Ascending aorta (tissue), 2 donors: ENCODE results near the gene PPP4R3B. TPM values are rescaled to one million over a fixed set of nuclear protein-coding genes. Genes with fewer than 3 reads are reported as not detected.

ENCODE experiments used
- DNase-seq, 2 donors: peaks; one replicate each; pipeline ENCODE4 v3.0.0-alpha.2; 2019; ENCODE audit warnings: low spot score in 2 of 2
- H3K27ac ChIP-seq, 2 donors: fragments of 200-600 bp; sonication (generic); one replicate each; pipeline ENCODE4 v1.5.1; 2016 to 2017; ENCODE audit warnings: mild to moderate bottlenecking in 1 of 2
- H3K27me3 ChIP-seq: fragments of 200-600 bp; sonication (generic); one replicate; pipeline ENCODE4 v1.5.1; 2017
- H3K36me3 ChIP-seq, 2 donors: fragments of 200-600 bp; sonication (generic); one replicate each; pipeline ENCODE4 v1.5.1; 2016
- H3K4me1 ChIP-seq, 2 donors: fragments of 200-600 bp; sonication (generic); one replicate each; pipeline ENCODE4 v1.5.1; 2016 to 2017; ENCODE audit warnings: mild to moderate bottlenecking in 1 of 2
- H3K4me3 ChIP-seq, 2 donors: fragments of 200-600 bp; sonication (generic); one replicate each; pipeline ENCODE4 v1.5.1; 2016 to 2017; ENCODE audit warnings: mild to moderate bottlenecking in 1 of 2
- H3K9me3 ChIP-seq, 2 donors: fragments of 200-600 bp; sonication (generic); one replicate each; pipeline ENCODE4 v1.5.1; 2016
- intact Hi-C: fragments of 100-400 bp; cut with DNase I; formaldehyde crosslinking; loops from one replicate; pipeline ENCODE4 v1.15.1; 2023
- total RNA-seq: library from RNA; depleted of rRNA; stranded (reverse); fragments of >200 nt; gene quantifications from one replicate; pipeline ENCODE4 v1.1.0, GENCODE V29; 2016
- TF ChIP-seq, protein P1 (sequence below), 3 experiments: fragments of 200-600 bp in 2 of 3; fragments of 450-650 bp in 1 of 3; sonication (generic) in 2 of 3; IDR thresholded peaks; one replicate each; pipeline ENCODE4 v1.5.1; 2016 to 2019; ENCODE audit warnings: antibody characterized with exemption in 3 of 3, mild to moderate bottlenecking in 1 of 3, moderate library complexity in 1 of 3

The PPP4R3B gene
- 18.2 TPM for total RNA-seq

DNA sequence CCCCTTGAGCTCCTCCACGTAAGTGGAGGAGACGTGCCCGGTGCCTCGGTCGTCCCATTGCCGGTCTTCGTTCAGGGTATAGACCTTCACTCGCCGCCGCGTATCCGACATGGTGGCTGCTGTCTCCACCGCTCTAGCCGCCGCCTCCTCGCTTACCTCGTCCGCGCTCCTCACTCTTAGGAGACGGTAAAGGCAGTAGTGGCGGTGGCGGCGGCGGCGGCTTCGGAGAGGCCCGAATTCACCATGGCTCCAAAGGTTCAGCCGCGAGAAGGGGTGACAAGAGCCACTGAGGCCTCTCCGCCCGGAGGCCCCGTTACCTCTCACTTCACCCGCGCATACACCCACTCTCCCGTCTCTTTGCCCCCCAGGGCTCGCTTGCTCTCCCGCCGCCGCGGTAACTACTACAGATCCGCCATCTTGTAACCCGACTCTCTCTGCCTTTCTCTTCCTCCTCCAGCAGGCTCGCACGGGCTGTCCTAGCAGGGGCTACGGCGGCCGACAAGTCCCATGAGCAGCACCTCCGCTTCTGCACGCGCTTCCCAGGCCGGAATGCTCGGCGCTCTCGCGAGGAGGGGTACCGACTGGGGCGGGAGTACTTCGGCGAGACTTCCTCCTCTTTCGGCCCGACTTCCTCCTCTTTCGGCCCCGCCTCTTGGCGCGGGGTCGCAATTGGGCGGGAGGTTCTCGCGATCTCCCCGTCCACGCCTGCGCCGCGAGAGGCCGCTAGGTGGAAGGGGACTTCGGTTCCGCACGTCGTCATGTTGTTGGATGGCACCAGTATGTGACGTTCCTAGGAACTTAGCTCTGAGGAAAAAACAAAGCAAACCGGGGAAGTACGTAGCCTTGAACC, at the start of gene PPP4R3B:
Gene PPP4R3B (minus strand): TSS at position 448 of the 850 bp plus-strand sequence. CDS start 337 bp downstream, at position 111.
- peak; percentile 98 to 100 for DNase-seq
- peaks cover 6 to 18% of the 10 kb centered on the region in 2 donors for H3K4me1 ChIP-seq
- H3K36me3 ChIP-seq: peaks cover 6 to 23% of the 10 kb centered on the region in 2 donors
- H3K27ac ChIP-seq: peak within 1 kb of the TSS; percentile 97 to 100
- intact Hi-C loops: loop anchor here (1.0 to 10.0 kb wide), 9 partner anchors 35 to 1835 kb away; partner anchors contain the start of genes CCDC88A, CFAP36, CLHC1 and PNPT1
- TF ChIP-seq, protein P1, sequence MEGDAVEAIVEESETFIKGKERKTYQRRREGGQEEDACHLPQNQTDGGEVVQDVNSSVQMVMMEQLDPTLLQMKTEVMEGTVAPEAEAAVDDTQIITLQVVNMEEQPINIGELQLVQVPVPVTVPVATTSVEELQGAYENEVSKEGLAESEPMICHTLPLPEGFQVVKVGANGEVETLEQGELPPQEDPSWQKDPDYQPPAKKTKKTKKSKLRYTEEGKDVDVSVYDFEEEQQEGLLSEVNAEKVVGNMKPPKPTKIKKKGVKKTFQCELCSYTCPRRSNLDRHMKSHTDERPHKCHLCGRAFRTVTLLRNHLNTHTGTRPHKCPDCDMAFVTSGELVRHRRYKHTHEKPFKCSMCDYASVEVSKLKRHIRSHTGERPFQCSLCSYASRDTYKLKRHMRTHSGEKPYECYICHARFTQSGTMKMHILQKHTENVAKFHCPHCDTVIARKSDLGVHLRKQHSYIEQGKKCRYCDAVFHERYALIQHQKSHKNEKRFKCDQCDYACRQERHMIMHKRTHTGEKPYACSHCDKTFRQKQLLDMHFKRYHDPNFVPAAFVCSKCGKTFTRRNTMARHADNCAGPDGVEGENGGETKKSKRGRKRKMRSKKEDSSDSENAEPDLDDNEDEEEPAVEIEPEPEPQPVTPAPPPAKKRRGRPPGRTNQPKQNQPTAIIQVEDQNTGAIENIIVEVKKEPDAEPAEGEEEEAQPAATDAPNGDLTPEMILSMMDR (IDR thresholded peaks at IDR 0.05): peak in 2 of 3 experiments; percentile 44 to 53
- no peaks in the 10 kb centered on the region for H3K27me3 ChIP-seq
- no peaks in the 10 kb centered on the region for H3K9me3 ChIP-seq
- H3K4me3 ChIP-seq: peak within 1 kb of the TSS; percentile 93 to 98

DNA sequence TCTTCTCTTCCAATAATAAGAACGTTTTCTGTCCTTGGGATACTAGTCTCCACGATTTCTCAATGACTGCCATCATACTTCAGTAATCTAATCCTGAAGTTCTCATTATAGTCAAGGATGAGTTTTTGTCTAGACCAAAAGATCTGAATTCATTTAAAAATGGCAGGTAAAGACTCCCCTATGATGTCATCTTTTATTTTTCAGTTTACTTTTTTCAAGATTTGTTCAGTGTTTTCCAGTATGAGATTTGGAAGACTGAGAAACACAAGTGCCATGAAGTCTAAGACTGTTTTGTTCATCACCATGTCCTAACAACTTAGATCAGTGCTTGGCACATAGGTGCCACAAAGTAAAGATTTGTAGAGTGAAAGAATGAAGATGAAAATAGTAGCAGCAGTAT, 35.8 kb upstream of the PPP4R3B start:
- Histone ChIP-seq H3K27me3 (no peaks in the 10 kb centered on the region), H3K27ac (no peak overlapping the region), H3K9me3 (no peaks in the 10 kb centered on the region), H3K36me3 (peaks cover 24 to 33% of the 10 kb centered on the region in 2 donors), H3K4me1 (no peaks in the 10 kb centered on the region), H3K4me3 (no peak overlapping the region)
- intact Hi-C loops: no loop called here
- TF ChIP-seq, protein P1 (IDR thresholded peaks at IDR 0.05): no peak
- no peak for DNase-seq

DNA sequence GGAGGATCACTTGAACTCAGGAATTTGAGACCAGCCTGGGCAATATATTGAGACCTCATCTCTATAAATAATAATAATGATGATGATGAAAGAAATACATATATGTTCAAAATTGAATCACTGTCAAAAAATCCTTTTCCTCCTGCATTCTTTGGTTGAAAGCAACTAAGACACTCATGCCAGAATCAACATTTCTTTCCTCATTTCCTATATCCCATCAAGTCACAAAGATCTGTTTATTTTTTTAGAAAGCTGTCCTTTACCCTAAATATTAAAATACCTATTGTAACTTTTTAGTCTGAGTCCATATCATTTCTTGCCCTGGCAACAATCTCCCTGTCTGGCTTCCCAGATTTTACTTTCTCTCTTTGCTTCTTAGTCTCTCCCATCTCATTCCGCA, 31.8 kb upstream of the PPP4R3B start:
- TF ChIP-seq, protein P1 (IDR thresholded peaks at IDR 0.05): no peak
- Histone ChIP-seq H3K36me3 (peaks cover 25 to 29% of the 10 kb centered on the region in 2 donors), H3K4me3 (no peak overlapping the region), H3K27ac (no peak overlapping the region), H3K9me3 (no peaks in the 10 kb centered on the region), H3K4me1 (no peaks in the 10 kb centered on the region), H3K27me3 (no peaks in the 10 kb centered on the region)
- intact Hi-C loops: no loop called here
- DNase-seq: no peak

DNA sequence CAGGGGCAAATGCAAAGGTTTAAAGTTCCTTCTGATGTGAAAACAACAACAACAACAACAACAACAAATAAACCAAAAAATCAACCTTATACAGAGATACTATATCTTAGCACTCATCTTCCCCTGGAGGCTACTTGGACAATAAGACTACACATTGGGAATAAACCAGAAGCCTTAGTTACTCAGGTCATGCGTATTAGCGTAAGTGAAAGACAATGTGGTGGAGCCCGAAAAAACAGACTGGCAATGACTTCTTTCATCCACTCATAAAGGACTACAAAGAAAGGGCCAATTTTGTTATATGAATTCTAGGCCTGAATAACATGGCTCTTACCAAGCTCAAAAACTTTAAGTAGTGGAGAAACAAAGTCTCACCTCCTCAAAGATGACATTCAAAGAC, 19.4 kb upstream of the PPP4R3B start:
- DNase-seq: no peak
- no peaks in the 10 kb centered on the region for H3K9me3 ChIP-seq
- intact Hi-C loops: no loop called here
- no peaks in the 10 kb centered on the region for H3K27me3 ChIP-seq
- TF ChIP-seq, protein P1 (IDR thresholded peaks at IDR 0.05): no peak
- no peak overlapping the region for H3K27ac ChIP-seq
- peaks cover 35 to 58% of the 10 kb centered on the region in 2 donors for H3K36me3 ChIP-seq
- H3K4me1 ChIP-seq: no peaks in the 10 kb centered on the region
- H3K4me3 ChIP-seq: no peak overlapping the region

DNA sequence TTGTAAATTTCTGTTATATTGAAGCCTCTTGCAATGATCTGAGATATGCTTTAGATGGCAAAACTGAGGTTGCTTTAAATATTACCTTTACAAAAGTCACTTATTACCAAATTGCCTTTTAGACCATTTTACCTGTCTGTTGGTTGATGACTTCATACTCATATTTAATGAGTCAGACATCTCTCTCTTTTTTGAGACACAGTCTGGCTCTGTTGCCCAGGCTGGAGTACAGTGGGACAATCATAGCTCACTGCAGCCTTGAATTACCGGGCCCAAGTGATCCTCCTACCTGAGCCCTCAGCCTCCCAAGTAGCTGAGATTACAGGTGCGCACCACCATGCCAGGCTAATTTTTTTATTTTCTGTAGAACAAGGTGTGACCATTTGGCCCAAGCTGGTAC, 11.5 kb upstream of the PPP4R3B start:
- TF ChIP-seq, protein P1 (IDR thresholded peaks at IDR 0.05): no peak
- Histone ChIP-seq H3K9me3 (no peaks in the 10 kb centered on the region), H3K27me3 (no peaks in the 10 kb centered on the region), H3K4me3 (no peak overlapping the region), H3K36me3 (peaks cover 13 to 25% of the 10 kb centered on the region in 2 donors), H3K4me1 (no peaks in the 10 kb centered on the region), H3K27ac (no peak overlapping the region)
- intact Hi-C loops: no loop called here
- DNase-seq: no peak
